HG02943 (cell line): ENCODE measurements around the gene EEF1G.

Source experiments
- ATAC-seq: cut with Tn5 transposase; IDR thresholded peaks from one replicate; pipeline ENCODE4 v1.9.1; 2021; ENCODE audit warnings: mild to moderate bottlenecking, low read depth, moderate library complexity; ENCODE audit not compliant: unreplicated experiment

EEF1G gene

DNA sequence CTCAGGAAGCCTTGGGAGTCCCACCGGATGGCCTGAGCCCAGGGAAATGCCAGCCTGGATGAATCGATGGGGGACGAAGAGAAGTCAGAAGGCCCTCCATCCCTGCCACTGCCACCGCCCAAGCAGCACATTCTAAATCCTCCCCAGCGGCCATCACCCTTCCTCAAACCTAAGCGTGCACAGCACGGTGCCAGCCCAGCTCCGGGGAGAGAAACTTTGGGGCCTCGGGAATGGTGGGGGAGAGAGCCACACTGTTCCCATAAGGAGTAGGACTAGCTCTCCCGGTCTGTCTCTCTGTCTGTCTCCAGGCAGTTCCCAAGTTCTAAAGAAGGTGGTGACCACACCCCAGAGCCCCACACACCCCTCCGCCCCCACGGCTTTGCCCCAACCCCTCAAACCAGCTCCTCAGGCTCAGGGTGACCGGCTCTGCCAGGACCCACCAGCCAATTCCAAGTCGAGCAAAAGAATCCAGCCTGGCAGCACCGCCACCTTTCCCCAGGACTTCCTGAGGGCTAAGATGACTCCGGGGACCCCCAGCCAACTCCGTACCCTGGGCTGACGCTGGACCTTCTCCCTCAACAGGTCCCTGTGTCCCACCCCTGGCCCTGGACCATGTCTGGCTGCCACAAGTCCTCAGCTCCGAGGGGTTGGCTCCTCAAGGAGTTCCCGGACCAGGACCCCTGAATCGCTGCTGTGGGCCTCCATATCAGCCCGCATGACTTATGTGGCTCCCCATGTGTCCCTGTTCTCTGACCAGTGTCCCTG lies 29.8 kb downstream of the EEF1G start:
- ATAC-seq: no peak

DNA sequence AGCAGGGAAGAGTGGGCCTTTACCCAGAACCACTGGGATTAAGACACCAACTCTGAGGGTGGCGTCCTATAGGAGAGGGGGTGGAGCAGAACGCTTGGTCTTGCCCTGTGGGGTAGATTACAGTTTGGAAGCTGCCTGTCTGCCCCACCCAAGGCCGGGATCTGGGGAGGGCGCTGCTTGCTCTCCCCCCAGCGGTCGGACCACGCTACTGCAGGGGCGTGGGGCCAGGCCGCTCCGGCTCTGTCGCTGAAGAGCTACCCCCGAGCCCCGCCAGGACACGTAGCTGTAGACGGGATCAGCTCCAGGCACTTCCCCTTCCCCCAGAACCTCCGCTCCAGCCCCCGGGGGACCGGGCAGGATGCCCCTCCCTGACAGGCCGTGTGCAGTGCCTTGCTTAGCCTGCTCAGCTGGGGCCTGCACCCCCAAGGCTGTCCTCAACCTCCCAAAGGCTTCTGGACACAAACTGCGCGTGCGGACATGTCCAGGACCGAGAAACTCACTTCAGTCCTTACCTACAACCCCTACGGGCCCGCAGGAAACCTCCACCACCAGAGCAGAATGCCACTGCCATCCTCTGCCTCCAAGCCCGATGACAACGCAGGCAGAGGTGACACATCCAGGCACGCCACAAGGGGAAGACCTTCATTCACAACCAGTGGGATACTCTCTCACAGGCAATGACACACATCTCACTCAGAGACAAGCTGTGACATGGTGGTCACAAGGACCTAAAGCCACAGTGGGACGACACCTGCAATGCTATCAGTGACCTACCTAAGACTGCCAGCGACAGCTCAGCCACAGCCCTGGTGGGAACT lies 30.7 kb downstream of the EEF1G start:
- ATAC-seq: no peak

DNA sequence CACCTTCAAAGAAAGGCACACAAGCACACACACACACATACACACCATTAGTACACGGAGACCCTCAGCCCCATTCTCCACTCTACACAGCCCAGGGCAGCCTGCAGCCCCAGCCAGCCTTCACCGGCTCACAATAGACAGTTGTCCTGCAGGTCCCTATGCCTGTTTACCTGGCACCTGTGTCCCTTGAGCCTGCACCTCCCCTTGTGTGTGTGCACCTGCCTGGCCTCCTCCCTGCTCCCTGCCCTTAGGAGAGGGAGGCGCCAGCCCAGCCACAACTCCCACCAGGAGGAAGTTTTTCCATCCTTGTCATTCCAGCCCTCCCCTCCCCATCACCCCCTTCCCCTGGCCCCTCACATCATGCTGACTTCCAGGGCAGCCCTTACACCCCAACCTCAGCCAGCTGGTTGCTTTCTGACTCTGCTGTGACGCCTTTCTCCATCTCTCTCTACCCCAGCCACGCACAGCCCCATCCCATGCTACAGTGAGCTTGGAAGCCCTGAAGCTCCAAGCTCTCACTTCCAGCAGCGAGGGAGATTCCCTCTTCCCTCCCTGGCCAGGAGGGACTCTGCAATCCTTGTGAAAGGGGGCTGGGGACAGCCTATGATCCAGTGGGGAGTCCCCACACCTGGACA lies 31.5 kb downstream of the EEF1G start:
- ATAC-seq: no peak

DNA sequence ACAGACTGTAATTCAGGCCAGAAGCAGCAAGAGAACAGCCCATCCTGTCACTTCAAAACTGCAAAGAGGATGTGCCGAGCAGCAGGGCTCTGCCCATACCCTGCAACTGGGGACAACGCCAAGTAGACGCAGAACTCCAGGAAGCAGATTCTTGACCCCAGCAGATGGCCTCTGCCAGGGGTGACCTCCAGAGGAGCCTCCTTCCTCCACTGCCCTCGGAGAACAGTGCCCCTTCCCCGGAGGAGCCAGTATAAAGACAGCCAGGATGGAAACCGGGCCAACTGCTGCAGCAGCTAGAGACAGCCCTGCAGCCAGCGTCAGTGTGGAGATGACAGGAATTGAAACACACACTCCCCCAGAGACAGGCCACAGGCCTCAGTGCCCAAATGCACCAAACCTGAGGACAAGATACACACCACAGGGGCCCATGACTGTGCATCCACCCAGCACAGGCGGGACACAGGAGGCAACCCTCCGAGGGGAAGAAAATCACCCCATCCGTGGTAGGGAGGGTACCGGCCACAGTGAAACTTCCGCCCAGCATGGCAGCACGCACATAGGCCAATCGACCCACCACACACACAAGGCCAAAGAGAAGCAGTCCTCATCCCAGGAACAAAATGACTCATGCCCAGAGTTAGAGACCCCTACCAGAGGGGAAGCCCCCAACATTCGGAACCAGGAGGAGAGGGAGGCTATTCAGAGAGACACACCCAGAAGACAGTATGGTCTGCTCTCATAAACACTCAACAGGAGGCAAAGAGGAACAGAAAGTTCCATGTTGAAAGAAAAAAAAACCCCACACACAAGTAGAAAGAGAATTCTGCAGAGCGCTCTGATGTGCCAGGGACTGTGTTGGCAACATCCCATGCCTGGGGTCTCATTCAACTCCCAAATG lies 32.6 kb downstream of the EEF1G start:
- no peak for ATAC-seq

DNA sequence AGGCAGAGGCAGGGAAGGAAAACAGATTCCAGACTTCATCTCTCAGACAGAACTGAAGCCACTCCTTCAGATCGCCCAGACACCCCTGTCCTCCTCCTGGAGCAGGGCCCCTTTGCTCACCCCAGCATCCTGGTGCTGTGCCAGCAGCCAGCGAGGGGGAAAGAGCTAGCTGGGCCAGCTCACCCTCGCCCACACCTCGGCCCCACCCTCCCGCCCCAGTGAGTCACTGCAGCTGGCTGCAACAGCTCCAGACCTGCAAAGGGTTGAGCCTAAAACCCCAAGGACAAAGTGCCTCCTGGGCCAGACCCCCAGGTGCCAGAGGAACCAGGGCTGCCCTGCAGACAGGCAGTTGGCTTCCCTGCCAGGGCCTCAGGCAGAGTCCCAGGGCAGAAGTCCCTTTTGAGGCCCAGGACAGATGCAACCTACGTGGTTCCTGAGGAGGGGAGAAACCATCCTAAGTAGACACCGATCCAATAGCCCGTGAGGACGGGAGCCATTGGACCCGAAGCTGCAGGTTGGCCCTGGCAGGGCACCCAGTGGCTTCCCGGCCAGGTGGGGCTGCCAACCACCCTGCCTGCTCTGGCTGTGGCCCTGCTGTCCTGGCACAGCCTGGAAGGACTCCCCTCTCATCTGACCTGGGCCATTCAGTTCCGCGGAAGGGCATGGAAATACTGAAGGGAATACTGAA lies 34.3 kb downstream of the EEF1G start:
- ATAC-seq: no peak

DNA sequence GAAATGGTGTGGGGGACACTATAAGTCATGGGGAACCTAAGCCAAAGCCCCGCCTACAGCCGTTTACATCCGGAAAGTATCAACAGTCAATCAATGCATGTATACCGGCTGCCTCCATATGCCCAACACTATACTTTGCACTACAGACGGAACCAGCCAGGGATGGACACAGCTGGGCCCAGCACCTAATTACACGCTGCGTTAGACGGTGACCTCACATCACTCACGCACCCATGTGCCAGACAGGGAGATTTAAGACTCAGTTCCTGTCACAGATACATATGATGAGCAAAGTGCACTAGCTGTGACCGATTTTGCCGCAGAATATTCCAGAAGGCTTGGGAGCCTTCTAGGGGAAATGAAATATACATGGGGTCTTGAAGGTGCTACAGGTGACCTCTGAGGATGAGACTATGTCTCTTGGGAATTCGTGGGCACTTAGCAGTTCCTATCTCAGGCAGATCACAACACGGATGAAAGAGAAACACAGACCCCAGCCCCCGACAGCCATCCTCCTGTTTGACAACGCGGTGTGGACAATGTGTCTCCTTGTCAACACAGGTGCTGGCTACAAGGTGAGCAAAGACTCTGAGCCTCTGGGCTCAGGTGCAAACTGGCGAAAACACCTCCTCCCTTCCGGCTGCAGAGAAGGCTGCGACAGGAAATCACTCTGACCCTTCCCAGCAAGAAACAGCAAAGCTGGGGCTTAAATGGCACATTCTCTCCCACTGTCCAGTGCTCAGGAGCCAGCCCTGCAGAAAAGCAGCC lies 35.0 kb downstream of the EEF1G start:
- ATAC-seq: no peak

DNA sequence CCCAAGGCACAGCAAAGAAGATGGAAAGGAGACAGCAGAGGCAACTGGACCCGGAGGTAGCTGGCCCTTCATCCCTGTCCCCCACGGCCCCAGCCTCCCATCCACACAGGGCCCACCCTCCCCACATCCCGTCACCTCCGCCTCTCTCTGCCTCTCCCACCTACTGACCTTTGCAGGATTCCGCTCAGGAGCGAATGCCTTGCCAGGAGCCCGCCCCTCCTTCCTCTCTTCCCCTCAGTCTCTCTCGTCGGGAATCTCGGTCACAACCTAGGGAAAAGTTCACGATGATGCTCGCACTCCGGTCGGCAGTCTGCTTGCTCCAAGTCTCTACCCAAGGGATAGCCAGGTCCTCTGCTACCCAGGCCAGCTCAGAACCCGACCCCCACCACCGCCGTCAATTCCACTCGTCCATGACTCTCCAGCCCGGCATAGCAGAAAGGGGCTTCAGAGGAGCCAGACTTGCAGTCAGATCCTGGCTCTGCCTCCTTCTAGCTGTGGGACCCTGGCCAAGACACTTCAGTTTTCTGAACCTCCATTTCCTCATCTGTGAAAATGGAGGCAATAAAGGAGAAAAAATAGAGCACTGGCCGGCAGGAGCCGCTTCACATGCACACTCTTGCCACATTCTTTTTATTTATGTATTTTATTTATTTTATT lies 37.3 kb downstream of the EEF1G start:
- no peak for ATAC-seq

DNA sequence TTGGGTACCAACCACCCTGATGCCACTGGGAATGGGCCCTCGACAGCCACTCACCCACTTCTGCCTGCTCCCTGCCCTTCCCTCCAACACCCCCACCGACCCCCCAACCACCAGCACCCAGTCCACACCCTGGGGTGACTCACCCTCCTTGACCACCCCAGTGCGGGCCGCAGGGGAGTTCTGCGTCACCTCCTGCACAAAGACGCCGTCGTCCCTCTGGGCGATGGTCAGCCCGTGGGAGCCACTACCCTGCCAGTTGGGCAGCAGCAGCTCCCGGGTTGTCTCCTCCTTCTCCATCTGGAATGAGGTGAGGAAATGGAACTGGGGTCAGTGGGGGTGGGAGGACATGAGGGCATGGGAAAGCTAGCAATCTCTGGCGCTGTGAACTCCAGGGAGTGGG lies 37.9 kb downstream of the EEF1G start:
- ATAC-seq: no peak

DNA sequence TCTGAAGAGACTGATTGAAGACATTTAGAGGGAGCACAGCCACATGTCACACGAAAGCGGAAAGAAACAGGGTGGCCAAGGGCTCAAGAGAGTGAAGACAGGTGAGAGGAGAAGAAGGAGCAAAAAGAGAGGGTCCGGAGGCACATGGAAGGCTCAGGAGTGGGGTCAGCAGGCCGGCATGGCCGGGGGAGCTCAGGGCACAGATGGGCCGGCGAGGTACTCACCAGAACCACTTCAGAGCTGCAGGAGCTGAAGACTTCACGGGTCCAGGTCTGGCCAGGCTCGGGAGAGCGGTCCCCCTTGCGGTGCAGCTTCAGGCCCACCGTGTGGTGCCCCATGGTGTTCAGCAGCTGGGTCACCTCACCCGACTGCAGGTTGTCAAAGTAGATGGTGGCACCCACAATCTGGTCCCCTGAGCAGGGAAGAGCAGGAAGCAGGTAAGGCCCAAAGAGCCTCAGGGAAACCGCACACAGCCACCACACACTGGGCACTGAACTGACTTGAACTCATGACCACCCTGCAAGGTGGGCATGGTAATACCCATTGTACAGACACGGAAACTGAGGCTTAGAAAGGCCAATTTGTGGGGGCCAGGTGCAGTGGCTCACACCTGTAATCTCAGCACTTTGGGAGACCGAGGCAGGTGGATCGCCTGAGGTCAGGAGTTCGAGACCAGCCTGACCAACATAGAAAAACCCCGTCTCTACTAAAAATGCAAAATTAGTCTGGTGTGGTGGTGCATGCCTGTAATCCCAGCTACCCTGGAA lies 38.7 kb downstream of the EEF1G start:
- ATAC-seq: no peak

DNA sequence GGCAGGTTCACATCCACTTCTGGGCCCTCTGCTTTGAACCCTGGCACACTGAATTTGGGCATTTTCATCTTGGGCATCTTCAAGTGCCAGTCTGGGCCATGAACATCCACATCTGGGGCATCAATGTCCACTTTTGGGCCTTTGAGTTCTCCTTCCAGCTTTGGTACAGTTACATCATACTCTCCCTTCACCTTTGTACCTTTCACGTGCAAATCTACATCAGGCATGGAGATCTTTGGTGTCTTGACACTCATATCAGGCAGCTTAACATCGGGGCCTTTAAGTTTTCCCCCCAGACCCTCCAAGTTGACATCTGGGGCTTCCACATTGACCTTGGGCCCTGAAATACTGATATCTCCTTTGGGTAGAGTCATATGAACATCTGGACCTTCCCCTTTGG lies 41.6 kb downstream of the EEF1G start:
- ATAC-seq: no peak

DNA sequence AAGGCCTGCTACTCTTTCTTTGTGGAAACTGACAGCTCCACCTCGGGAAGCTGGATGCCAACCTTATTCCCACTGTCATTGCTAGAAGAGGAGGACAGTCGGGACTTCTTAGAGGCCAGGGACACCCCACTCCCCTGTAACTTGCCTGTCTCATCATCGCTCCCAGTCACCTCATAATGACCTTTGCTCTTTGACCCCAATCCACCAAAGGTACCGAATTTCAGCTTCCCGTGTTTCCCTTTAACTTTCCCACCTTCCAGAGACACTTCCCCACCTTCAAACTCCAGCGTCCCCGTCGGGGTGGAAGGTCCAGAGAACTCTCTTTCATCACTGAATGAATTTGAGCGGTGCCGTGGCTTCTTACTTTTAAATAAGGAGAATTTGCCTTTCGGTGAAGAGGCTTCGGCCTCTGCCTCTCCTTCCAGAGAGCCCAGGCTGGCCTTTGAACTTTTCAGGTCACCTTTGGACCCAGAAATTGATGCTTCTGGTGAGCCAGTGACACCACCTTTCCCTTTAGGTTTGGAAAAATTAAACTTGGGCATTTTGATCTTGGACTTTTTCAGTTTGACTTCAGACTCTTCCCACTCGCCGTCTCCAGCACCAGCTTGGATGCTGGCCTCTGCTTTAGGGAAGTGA lies 56.8 kb downstream of the EEF1G start:
- ATAC-seq: no peak

DNA sequence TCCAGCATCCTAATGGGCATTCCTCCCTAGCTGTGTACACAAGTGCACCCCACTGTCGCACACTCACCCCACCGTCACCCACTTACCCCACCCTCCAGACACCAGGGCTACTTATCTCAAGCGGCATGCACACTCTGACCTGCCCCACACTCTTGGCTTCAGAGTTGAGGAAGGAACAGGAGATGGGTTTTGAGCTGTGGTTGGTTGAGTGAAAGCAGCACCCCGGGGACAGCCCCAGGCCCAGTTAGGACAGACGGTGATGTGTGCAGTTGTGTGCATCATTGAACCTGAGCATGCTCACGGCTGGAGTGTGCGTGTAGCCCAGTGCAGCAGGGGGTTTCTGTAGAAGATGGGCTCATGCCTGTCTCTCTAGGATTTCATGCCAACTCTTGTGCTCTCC lies 59.5 kb downstream of the EEF1G start:
- no peak for ATAC-seq

DNA sequence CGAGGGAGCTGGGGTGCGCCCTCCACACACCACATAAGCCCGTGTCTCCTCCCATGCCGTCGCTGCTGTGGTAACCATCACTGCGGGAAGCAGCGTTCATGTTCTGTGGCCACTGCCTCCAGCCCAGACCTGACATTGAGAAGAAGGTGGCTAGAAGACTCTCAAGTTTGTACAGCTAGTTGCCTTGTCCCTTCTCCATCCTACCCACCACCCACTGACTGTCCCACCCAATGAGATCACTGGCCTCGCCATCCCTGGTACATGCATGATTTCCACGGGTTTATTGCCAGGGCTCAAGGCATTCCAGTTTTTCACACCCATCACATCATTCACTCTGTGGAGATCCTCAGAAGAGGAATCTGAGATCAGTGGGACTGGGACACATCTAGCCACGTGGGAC lies 60.1 kb downstream of the EEF1G start:
- ATAC-seq: no peak

DNA sequence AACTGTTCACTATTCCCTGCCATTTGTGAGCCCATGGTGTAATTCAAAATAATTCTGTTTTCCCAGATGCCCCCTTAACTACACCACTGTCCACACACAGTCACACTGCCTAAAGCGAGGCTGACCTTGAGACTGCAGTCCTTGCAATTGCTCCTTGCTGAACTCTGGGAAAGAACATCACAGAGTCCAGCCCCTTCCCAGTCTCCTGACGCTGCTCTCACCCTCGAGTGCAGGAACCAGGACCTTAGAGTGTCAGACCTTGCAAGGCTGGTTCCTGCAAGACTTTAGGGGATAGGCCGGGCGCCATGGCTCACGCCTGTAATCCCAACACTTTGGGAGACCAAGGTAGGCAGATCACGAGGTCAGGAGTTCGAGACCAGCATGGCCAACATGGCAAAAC lies 60.7 kb downstream of the EEF1G start:
- ATAC-seq: no peak
